Natural killer cell (primary cell): ENCODE data around the gene APOLD1. TPM values are rescaled to one million over a fixed set of nuclear protein-coding genes. Genes with fewer than 3 reads are reported as not detected.

Source experiments
- ATAC-seq, 3 donors: fragments of 150-1000 bp in 2 of 3; fragments of 200-7000 bp in 1 of 3; cut with Tn5 transposase; 1 replicate in 1 of 3; 2 replicates in 2 of 3; pipeline ENCODE4 v1.10.0; 2021; ENCODE audit warnings: mild to moderate bottlenecking in 2 of 3, moderate library complexity in 2 of 3
- DNase-seq, 2 donors: peaks; one replicate each; pipeline versions ENCODE4 v3.0.0 to v3.0.0-alpha.2; 2013 to 2021; ENCODE audit warnings: mixed read lengths in 1 of 2
- H3K27ac ChIP-seq: one replicate; pipeline ENCODE4 v1.5.1; 2013; ENCODE audit warnings: mild to moderate bottlenecking, low read length
- H3K27me3 ChIP-seq: one replicate; pipeline ENCODE4 v1.6.1; 2013; ENCODE audit warnings: low read length; ENCODE audit not compliant: control insufficient read depth, insufficient read depth
- H3K36me3 ChIP-seq: one replicate; pipeline ENCODE4 v1.6.1; 2013; ENCODE audit warnings: low read length; ENCODE audit not compliant: control insufficient read depth, insufficient read depth
- H3K4me1 ChIP-seq: one replicate; pipeline ENCODE4 v1.6.1; 2013; ENCODE audit warnings: low read length; ENCODE audit not compliant: control insufficient read depth, insufficient read depth
- H3K4me3 ChIP-seq: one replicate; pipeline ENCODE4 v1.5.1; 2013; ENCODE audit warnings: low read length
- H3K9me3 ChIP-seq: one replicate; pipeline ENCODE4 v1.6.1; 2013; ENCODE audit warnings: low read length; ENCODE audit not compliant: control insufficient read depth, insufficient read depth
- H3K27ac Mint-ChIP-seq, 2 donors: one replicate each; pipeline ENCODE4 v1.8.0; 2022; ENCODE audit warnings: mild to moderate bottlenecking in 2 of 2, mixed read lengths in 2 of 2, moderate library complexity in 1 of 2
- H3K27me3 Mint-ChIP-seq, 2 donors: one replicate each; pipeline ENCODE4 v1.8.0; 2022; ENCODE audit warnings: low read depth in 2 of 2, mixed read lengths in 2 of 2
- H3K36me3 Mint-ChIP-seq: one replicate; pipeline ENCODE4 v1.8.0; 2022; ENCODE audit warnings: mixed read lengths
- H3K4me1 Mint-ChIP-seq, 2 donors: one replicate each; pipeline ENCODE4 v1.8.0; 2022; ENCODE audit warnings: mixed read lengths in 2 of 2
- H3K4me3 Mint-ChIP-seq: one replicate; pipeline ENCODE4 v1.8.0; 2022; ENCODE audit warnings: mild to moderate bottlenecking, moderate library complexity, mixed read lengths
- H3K9me3 Mint-ChIP-seq, 2 donors: one replicate each; pipeline ENCODE4 v1.8.0; 2022; ENCODE audit warnings: mixed read lengths in 2 of 2
- WGBS: methylation state at CpG from one replicate; pipeline ENCODE4 v1.1.7; 2013; ENCODE audit warnings: missing lambda C conversion rate; ENCODE audit not compliant: insufficient coverage; 5-methylcytosine and 5-hydroxymethylcytosine counted together
- intact Hi-C: fragments of 100-400 bp; cut with micrococcal nuclease; formaldehyde crosslinking; loops from one replicate; pipeline ENCODE4 v1.14.2; 2022
- total RNA-seq, 4 donors: library from RNA; stranded (reverse); fragments of 120-200 nt in 1 of 4; gene quantifications; one replicate each; pipeline versions ENCODE4 v1.2.3 to v1.2.4, GENCODE V29; 2013 to 2022
- TF ChIP-seq, protein P1 (sequence below): fragments of 200-600 bp; IDR thresholded peaks from one replicate; pipeline ENCODE4 v1.8.0; 2022; ENCODE audit warnings: antibody characterized with exemption

The APOLD1 gene
- total RNA-seq, 3 donors from 2014 or later (not counting 1 experiment from before 2014, with no cell fraction given), result 0.70 to 1.6 (median 1.6) TPM

DNA sequence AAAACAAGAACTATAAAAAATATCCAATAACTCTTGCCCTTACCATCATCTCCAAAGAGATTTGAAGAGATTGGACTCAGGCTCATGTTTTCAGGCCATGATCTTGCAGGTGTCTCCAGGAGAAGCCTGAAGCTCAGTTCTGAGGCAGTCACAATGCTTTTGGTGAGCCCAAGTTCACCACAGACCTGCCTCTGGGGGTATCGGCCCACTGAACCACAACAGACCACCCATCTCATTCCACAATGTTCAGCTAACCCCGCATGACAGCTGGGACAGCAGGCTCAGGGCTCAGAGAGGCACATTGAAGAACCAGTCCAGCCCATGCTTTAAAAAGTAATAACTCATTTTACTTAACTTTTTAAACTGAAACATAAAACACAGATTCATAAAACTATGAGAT lies 28.3 kb upstream of the APOLD1 start:
- Histone ChIP-seq H3K27me3 (no peaks in the 10 kb centered on the region), H3K27ac (no peak overlapping the region), H3K9me3 (no peaks in the 10 kb centered on the region), H3K36me3 (no peaks in the 10 kb centered on the region), H3K4me3 (no peak overlapping the region), H3K4me1 (no peaks in the 10 kb centered on the region)
- ATAC-seq (no peak), DNase-seq (no peak)
- no peaks in the 10 kb centered on the region for H3K9me3 Mint-ChIP-seq
- 46% methylated on average over 2 of the region's 2 CpGs for WGBS
- TF ChIP-seq, protein P1, sequence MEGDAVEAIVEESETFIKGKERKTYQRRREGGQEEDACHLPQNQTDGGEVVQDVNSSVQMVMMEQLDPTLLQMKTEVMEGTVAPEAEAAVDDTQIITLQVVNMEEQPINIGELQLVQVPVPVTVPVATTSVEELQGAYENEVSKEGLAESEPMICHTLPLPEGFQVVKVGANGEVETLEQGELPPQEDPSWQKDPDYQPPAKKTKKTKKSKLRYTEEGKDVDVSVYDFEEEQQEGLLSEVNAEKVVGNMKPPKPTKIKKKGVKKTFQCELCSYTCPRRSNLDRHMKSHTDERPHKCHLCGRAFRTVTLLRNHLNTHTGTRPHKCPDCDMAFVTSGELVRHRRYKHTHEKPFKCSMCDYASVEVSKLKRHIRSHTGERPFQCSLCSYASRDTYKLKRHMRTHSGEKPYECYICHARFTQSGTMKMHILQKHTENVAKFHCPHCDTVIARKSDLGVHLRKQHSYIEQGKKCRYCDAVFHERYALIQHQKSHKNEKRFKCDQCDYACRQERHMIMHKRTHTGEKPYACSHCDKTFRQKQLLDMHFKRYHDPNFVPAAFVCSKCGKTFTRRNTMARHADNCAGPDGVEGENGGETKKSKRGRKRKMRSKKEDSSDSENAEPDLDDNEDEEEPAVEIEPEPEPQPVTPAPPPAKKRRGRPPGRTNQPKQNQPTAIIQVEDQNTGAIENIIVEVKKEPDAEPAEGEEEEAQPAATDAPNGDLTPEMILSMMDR, result no peak
- intact Hi-C loops, result no loop called here
- no peak overlapping the region for H3K27ac Mint-ChIP-seq
- H3K27me3 Mint-ChIP-seq, result no peaks in the 10 kb centered on the region
- H3K36me3 Mint-ChIP-seq, result no peaks in the 10 kb centered on the region
- no peaks in the 10 kb centered on the region for H3K4me1 Mint-ChIP-seq
- H3K4me3 Mint-ChIP-seq, result no peak overlapping the region

DNA sequence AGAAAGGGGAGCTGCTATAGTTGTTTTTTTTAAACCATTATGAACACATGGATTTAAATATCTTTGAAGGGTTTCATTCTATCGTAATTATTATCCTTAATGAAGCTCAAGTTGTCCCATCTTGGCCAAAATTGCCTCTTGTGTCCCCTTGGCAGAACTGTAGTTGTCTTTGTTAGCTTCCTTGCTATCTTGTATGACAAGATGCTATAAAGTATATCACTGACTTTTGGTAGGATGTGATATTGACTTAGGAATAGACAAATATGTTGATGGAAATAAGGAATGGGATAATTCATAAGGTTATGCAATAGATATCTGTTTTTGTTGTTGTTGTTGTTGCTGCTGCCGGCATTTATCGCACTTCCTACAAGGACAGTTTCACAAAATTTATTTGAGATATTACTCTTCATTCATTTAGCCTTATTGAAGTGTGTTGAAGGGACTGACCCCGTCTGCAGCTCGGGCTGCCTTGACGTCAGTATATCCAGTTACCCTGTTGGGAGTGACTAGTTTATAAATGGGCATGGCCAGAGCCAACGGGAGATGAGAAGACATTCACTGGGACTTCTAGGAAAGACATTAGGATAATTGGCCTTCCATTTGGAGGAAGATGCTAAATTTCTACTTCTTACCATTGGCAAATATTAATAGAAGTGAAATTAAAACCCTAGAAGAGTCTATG lies 26.1 kb upstream of the APOLD1 start:
- no peak for ATAC-seq

DNA sequence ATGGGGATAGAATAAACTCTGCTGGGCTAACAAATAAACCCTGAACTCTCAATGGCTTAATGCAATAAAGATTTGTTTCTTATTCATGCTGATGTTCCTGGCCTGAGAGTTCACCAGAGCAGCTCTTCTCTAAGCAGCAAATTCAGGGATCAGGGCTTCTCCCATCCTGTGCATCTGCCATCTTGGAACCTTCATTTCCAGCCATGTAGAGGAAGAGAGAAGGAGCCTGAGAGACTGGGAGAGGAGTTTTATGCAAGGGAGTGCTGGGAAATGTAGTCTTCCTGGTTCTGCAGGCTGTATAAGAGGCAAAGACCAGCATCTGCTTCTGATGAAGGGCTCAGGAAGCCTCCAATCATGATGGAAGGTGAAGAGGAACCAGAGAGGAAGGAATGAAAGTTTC lies 20.6 kb upstream of the APOLD1 start:
- intact Hi-C loops, result no loop called here
- Histone ChIP-seq H3K36me3 (no peaks in the 10 kb centered on the region), H3K27me3 (no peaks in the 10 kb centered on the region), H3K4me1 (no peaks in the 10 kb centered on the region), H3K9me3 (no peaks in the 10 kb centered on the region), H3K27ac (no peak overlapping the region), H3K4me3 (no peak overlapping the region)
- peak overlapping the region in 1 of 2 donors; percentile 25 for H3K27ac Mint-ChIP-seq
- H3K27me3 Mint-ChIP-seq, result no peaks in the 10 kb centered on the region
- H3K9me3 Mint-ChIP-seq, result peaks cover under 1 to 1% of the 10 kb centered on the region in 2 donors
- no peak overlapping the region for H3K4me3 Mint-ChIP-seq
- H3K36me3 Mint-ChIP-seq, result peaks cover 4% of the 10 kb centered on the region
- H3K4me1 Mint-ChIP-seq, result peaks cover 5 to 10% of the 10 kb centered on the region in 2 donors
- TF ChIP-seq, protein P1, result no peak
- ATAC-seq (no peak), DNase-seq (no peak)

More for the DNA sequence above, 26.1 kb upstream of the APOLD1 start:
- H3K27me3 ChIP-seq, result no peaks in the 10 kb centered on the region
- no peaks in the 10 kb centered on the region for H3K9me3 ChIP-seq
- H3K4me3 Mint-ChIP-seq, result no peak overlapping the region
- H3K36me3 Mint-ChIP-seq, result no peaks in the 10 kb centered on the region
- 98% methylated on average over 5 of the region's 7 CpGs for WGBS
- no peaks in the 10 kb centered on the region for H3K27me3 Mint-ChIP-seq
- intact Hi-C loops, result no loop called here
- no peaks in the 10 kb centered on the region for H3K4me1 ChIP-seq
- H3K27ac Mint-ChIP-seq, result no peak overlapping the region
- no peaks in the 10 kb centered on the region for H3K36me3 ChIP-seq
- no peak for DNase-seq
- TF ChIP-seq, protein P1, result no peak
- H3K9me3 Mint-ChIP-seq, result no peaks in the 10 kb centered on the region
- no peak overlapping the region for H3K4me3 ChIP-seq
- H3K27ac ChIP-seq, result no peak overlapping the region
- peaks cover 4% of the 10 kb centered on the region in 2 donors for H3K4me1 Mint-ChIP-seq

DNA sequence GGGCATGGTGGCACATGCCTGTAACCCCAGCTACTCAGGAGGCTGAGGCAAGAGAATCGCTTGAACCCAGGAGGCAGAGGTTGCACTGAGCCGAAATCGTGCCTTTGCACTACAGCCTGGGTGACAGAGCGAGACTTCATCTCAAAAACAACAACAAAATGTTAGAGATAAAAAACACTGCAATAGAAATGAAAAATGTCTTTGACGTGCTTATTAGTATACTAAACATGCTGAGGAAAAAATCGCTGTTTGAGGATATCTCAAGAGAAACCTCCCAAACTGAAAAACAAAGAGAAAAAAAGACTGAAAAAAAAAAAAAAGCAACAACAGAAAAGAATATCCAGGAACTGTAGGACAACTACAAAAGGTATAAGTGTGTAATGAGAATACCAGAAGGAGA lies 15.2 kb upstream of the APOLD1 start:
- Mint-ChIP-seq H3K4me3 (no peak overlapping the region), H3K36me3 (peaks cover 8% of the 10 kb centered on the region), H3K27me3 (no peaks in the 10 kb centered on the region), H3K4me1 (no peaks in the 10 kb centered on the region), H3K9me3 (peaks cover 2% of the 10 kb centered on the region in 2 donors), H3K27ac (no peak overlapping the region)
- ATAC-seq (no peak), DNase-seq (no peak)
- 100% methylated on average over 3 of the region's 6 CpGs for WGBS
- Histone ChIP-seq H3K4me3 (no peak overlapping the region), H3K36me3 (no peaks in the 10 kb centered on the region), H3K27me3 (no peaks in the 10 kb centered on the region), H3K9me3 (peaks cover 4% of the 10 kb centered on the region), H3K27ac (no peak overlapping the region), H3K4me1 (no peaks in the 10 kb centered on the region)
- intact Hi-C loops, result no loop called here
- TF ChIP-seq, protein P1, result no peak
